Left ventricle myocardium inferior (tissue), 1 donor: Measurements from ENCODE around the gene NRF1. TPM values are rescaled to one million over a fixed set of nuclear protein-coding genes. Genes with fewer than 3 reads are reported as not detected.

ENCODE experiments used
- DNase-seq: peaks from one replicate; pipeline ENCODE4 v3.0.0-alpha.2; 2020
- H3K27ac ChIP-seq: fragments of 200-600 bp; replicated peaks from 2 replicates; pipeline ENCODE4 v1.8.0; 2021
- H3K27me3 ChIP-seq: fragments of 200-600 bp; 2 replicates; pipeline ENCODE4 v1.8.0; 2021; ENCODE audit warnings: low read depth
- H3K36me3 ChIP-seq: fragments of 200-600 bp; 2 replicates; pipeline ENCODE4 v1.8.0; 2021
- H3K4me1 ChIP-seq: fragments of 200-600 bp; 2 replicates; pipeline ENCODE4 v1.8.0; 2021
- H3K4me3 ChIP-seq: fragments of 200-600 bp; 2 replicates; pipeline ENCODE4 v1.8.0; 2021; ENCODE audit warnings: mild to moderate bottlenecking, moderate library complexity
- H3K9me3 ChIP-seq: fragments of 200-600 bp; replicated peaks from 2 replicates; pipeline ENCODE4 v1.8.0; 2021
- intact Hi-C: fragments of 100-400 bp; cut with micrococcal nuclease; formaldehyde crosslinking; loops from one replicate; pipeline ENCODE4 v1.11.0; 2022
- total RNA-seq: library from RNA; stranded (reverse); fragmentation: NEBNext Ultra II Directional; extraction: Animal tissue kit (Norgen Biotek cat#: 25700); gene quantifications from one replicate; pipeline ENCODE4 v1.2.1, GENCODE V29; 2021
- TF ChIP-seq, protein P1 (sequence below): fragments of 200-600 bp; IDR thresholded peaks from 2 replicates; pipeline ENCODE4 v1.8.0; 2021; ENCODE audit warnings: antibody characterized with exemption, mild to moderate bottlenecking, borderline replicate concordance
- donor health status: DM: no; HTN: yes; CAD: no; lungs with severe emphysema.

NRF1 gene
- total RNA-seq, 1 donor from 2014 or later, result 9.6 TPM

- Histone ChIP-seq H3K9me3 (no peaks in the 10 kb centered on the region), H3K27me3 (no peaks in the 10 kb centered on the region), H3K4me1 (peaks cover under 1% of the 10 kb centered on the region), H3K27ac (no peak overlapping the region), H3K4me3 (no peak overlapping the region), H3K36me3 (peaks cover 44% of the 10 kb centered on the region)
- TF ChIP-seq, protein P1, sequence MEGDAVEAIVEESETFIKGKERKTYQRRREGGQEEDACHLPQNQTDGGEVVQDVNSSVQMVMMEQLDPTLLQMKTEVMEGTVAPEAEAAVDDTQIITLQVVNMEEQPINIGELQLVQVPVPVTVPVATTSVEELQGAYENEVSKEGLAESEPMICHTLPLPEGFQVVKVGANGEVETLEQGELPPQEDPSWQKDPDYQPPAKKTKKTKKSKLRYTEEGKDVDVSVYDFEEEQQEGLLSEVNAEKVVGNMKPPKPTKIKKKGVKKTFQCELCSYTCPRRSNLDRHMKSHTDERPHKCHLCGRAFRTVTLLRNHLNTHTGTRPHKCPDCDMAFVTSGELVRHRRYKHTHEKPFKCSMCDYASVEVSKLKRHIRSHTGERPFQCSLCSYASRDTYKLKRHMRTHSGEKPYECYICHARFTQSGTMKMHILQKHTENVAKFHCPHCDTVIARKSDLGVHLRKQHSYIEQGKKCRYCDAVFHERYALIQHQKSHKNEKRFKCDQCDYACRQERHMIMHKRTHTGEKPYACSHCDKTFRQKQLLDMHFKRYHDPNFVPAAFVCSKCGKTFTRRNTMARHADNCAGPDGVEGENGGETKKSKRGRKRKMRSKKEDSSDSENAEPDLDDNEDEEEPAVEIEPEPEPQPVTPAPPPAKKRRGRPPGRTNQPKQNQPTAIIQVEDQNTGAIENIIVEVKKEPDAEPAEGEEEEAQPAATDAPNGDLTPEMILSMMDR, result no peak
- no peak for DNase-seq
- intact Hi-C loops, result loop anchor here (10.0 kb wide), 1 partner anchor 125 kb away; no protein-coding TSS in a partner anchor
Observed at GRCh38 chr7:129689995-129690581, 78.6 kb downstream of the NRF1 start.

GRCh38 chr7:129690701-129691100, 79.2 kb downstream of the NRF1 start:
- DNase-seq, result no peak
- Histone ChIP-seq H3K27me3 (no peaks in the 10 kb centered on the region), H3K36me3 (peaks cover 44% of the 10 kb centered on the region), H3K27ac (no peak overlapping the region), H3K4me3 (no peak overlapping the region), H3K4me1 (no peaks in the 10 kb centered on the region), H3K9me3 (no peaks in the 10 kb centered on the region)
- TF ChIP-seq, protein P1, result no peak
- intact Hi-C loops, result no loop called here

DNA sequence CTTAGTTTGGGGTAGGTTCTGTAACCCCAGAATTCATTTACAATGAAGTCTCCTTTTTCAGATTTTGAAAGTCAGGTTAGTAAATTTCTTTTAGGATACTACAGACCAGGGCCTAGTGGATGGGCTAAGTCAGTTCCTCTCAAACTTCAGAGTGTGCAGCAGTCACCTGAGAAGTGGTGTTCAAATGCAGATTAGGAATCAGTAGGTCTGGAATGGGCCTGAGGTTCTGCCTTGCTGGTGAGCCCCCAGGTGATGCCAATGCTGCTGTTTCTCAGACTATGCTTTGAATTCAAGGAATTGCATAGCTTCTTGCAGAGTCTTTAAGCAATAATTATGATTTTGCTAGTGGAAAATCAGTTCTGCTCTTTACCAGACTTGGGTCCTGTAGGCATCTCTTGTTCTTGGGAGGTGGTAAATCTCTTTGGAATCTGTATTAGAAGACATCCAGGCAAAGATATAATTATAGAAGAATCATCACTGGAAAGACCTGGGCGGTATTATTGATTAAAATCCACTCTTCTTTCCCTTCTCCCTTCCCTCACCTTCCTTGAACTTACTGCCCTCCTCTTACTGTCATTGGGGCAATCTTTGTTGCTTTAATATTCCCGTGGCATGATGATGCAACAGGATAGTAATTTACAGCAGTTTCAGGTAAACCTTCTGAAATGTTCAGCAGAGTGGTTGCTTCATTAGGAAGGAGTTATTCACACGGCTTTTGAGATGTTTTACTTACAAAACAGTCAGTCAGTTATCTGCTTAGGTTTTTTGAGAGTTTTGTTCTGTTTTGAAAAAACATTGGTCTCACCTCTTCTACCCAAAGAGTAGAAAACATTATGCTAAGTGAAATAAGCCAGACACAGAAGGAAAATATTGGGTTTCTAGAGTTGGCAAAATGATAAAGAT, 87.2 kb downstream of the NRF1 start:
- no peak overlapping the region for H3K4me3 ChIP-seq
- H3K4me1 ChIP-seq, result peaks cover 10% of the 10 kb centered on the region
- DNase-seq, result no peak
- no peak overlapping the region for H3K27ac ChIP-seq
- intact Hi-C loops, result no loop called here
- H3K9me3 ChIP-seq, result no peaks in the 10 kb centered on the region
- TF ChIP-seq, protein P1, result no peak
- H3K36me3 ChIP-seq, result peaks cover 9% of the 10 kb centered on the region
- no peaks in the 10 kb centered on the region for H3K27me3 ChIP-seq

DNA sequence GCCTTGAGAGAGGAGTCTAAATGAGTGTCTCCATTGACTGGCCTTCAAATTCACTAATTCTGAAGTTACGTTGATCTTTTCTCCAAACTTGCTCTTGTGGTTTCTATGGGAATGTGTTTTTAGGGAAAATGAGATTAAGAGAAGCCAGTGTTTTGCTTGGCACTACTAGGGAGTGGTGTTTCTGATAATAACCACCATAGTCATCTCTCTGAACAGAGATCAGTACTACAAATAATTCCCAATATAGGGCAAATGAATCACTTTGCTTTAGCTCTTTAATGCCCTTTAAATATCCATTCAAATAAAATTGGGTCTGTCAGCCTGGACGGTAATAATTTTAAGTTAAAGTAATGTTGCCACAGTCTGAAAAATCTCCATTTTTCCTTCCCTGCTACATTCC, 90.8 kb downstream of the NRF1 start:
- intact Hi-C loops, result no loop called here
- H3K4me1 ChIP-seq, result peaks cover 10% of the 10 kb centered on the region

DNA sequence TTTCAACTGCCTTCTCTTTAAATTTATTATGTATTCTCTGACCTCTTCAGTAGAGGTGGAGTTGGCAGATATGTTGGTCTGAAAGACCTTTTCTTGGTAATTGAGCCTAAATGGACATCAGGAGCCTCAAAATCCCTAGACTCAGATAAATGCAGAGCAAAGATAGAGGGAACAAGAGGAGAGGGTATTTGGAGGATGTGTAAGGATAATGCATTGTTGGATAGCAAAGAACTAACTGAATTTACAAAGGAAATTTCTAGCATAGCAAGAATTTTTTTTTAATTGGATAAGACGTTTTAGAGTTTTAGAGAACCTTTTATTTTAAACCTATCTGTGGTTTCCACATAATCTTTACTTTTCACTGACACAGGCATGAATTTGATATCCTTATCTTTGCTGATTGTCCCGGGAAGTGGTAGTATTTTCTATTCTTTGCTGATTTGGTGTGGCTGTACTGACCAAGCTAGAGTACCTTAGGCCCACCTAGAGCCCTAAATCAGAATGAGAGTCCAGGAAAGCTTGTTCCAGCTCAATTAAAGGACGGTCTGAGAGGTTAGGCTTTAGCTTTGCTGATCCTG, 91.3 kb downstream of the NRF1 start:
- DNase-seq, result no peak
- peaks cover 10% of the 10 kb centered on the region for H3K4me1 ChIP-seq
- TF ChIP-seq, protein P1, result no peak
- H3K4me3 ChIP-seq, result no peak overlapping the region
- H3K27me3 ChIP-seq, result no peaks in the 10 kb centered on the region
- peaks cover 5% of the 10 kb centered on the region for H3K36me3 ChIP-seq
- H3K27ac ChIP-seq, result no peak overlapping the region
- intact Hi-C loops, result no loop called here
- H3K9me3 ChIP-seq, result no peaks in the 10 kb centered on the region

More for the DNA sequence above, 90.8 kb downstream of the NRF1 start:
- Histone ChIP-seq H3K9me3 (no peaks in the 10 kb centered on the region), H3K36me3 (peaks cover 5% of the 10 kb centered on the region), H3K27ac (no peak overlapping the region), H3K27me3 (no peaks in the 10 kb centered on the region), H3K4me3 (no peak overlapping the region)
- no peak for DNase-seq
- TF ChIP-seq, protein P1, result no peak
